ENCODE data around the gene GRAMD4. TPM values are rescaled to one million over a fixed set of nuclear protein-coding genes. Genes with fewer than 3 reads are reported as not detected.

Gene GRAMD4
- polyA plus RNA-seq, 10 donors, result 13.0 to 22.2 (median 14.4) TPM

DNA sequence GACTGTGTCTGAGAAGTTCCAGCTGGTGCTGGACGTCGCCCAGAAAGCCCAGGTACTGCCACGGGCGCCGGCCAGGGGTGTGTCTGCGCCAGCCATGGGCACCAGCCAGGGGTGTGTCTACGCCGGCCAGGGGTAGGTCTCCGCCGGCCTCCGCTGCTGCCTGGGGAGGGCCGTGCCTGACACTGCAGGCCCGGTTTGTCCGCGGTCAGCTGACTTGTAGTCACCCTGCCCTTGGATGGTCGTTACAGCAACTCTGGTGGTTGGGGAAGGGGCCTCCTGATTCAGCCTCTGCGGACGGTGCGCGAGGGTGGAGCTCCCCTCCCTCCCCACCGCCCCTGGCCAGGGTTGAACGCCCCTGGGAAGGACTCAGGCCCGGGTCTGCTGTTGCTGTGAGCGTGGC lies 47.9 kb downstream of the GRAMD4 start:
- DNase-seq, result no peak

DNA sequence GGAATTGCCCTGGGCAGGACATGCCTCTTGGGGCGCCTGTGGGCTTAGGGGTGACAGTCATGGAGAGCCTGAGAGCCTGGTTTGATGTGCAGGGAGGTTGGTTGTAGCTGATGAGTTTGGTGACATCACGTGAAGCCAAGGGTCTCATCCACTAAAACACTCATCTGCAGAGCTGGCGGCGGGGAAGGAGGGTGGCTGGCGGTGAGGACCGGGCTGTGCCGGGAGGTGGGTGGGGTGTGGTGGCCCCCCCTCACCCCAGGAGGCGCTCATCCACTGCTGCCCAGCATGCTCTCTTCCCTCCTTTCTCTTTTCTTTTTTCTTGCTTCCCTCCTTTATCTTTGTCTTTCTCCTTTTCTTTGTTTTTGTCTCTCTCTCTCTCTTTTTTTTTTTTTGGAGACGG lies 49.0 kb downstream of the GRAMD4 start:
- DNase-seq, result no peak

DNA sequence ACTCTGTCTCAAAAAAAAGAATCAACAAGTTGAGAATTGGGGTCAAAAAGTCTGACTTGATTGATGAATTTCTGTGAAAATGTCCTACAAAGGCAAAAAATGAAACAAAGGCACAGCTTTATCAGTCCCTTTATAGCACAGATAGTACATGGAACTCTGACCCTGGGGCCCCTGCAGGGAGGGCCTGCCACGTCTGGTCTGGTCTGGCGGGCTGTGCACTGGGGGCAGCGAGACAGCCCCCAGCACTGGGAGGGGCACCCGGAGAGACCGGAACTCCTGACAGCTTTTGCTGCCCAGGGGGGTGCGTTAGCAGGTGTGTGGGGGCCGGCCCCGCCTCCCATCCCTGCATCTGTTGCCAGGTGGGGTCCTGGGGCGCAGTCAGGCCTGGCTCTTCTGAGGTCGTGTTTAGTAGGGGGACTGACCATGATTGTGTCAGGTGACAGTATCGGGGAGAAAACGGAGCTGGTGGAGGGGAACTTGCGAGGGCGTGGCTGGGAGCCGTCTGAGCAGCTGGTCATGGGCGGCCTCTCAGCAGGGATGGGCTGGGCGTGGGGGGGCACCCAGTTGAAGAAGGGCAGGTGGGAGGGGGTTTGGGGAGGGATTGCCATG lies 51.7 kb downstream of the GRAMD4 start:
- no peak for DNase-seq

DNA sequence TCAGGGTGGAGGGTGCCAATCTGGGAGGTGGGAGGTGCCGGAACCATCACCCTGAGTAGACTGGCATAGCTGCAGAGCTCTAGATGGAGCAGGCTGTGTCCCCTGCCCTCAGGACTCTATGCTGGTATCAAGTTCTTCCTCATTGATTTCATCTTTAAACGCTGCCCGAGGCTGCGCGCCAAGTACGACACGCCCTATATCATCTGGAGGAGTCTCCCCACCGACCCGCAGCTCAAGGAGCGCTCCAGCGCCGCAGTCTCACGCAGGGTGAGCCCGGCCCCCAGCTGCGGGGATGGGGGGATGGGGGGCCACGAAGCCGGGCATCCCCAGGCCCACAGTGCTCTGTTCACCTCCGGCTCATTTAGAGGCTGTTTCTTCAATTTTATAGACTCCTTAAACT lies 52.5 kb downstream of the GRAMD4 start:
- DNase-seq, result peak in 1 of 3 donors; percentile 62

DNA sequence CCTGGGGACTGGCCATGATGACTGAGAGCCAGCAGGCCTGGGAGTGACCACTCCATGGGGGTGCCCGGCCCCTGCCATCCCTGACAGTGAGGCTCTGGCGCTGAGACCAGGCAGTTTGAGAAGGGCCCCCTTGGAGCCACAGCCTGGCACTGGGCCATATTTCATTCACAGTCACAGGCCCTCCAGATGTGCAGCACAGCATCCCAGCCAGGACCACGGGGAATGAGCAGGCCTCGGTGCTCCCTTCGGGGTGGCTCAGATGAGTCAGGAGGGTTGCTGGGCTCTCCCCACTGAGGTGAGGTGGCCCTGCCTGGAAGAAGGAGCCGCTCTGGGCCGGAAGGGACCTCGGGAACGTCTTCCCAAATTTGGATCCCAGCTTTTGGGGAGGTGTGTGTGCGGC lies 53.0 kb downstream of the GRAMD4 start:
- DNase-seq, result no peak

DNA sequence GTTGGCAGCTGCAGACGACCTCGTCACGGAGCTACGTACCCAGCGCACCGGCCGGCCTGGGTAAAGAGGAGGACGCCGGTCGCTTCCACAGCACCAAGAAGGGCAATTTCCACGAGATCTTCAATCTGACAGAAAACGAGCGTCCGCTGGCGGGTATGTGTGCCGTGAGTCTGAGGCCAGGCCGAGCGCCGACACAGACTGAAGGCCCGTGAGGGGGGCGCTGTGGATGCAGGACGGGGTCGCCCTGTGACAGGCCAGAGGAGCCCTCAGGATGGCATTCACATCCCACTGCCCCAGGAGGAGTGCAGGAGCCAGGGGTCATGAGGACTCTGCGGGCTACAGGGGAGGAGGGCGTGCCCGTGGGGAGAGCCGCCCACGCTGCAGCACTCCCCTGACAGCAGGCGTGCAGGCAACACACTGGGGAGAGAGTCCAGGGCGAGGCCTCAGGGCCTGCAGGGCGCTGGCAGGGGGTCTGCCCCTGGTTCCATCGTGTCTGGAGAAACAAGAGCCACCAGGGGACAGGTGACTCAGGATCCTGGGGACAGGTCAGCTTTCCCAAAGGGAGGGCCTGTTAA lies 53.6 kb downstream of the GRAMD4 start:
- DNase-seq, result no peak

DNA sequence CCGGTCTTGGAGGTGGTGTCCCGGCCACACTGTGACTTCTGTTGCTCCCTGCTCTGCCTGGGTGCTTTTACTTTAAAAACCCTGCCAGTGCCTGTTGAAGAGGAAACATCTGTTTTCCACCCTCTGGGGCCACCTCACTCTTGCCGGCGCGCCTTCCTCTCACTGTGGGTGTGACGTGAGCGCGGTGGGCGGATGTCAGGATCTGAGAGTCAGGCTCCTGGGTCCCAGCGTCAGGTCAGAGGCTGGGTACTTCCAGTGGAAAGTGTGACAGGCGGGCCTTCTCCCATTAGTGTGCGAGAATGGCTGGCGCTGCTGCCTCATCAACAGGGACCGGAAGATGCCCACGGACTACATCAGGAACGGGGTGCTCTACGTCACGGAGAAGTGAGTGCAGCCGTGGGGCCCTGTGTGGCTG lies 54.2 kb downstream of the GRAMD4 start:
- DNase-seq, result peak in 2 of 3 donors; percentile 35 to 67

DNA sequence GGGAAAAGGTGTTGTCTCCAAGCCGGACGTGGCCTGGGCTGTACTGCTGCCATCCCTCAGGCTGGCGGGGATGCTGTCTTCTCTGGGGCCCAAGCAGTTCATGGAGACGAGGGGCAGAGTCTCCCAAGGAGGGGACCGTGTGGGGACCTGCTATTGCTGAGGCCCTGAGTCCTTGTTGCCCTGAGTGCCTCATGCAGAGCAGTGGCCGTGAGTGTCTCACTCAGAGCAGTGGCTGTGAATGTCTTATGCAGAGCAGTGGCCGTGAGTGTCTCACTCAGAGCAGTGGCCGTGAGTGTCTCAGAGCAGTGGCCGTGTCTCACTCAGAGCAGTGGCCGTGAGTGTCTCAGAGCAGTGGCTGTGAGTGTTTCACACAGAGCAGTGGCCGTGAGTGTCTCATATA lies 54.7 kb downstream of the GRAMD4 start:
- DNase-seq, result no peak

DNA sequence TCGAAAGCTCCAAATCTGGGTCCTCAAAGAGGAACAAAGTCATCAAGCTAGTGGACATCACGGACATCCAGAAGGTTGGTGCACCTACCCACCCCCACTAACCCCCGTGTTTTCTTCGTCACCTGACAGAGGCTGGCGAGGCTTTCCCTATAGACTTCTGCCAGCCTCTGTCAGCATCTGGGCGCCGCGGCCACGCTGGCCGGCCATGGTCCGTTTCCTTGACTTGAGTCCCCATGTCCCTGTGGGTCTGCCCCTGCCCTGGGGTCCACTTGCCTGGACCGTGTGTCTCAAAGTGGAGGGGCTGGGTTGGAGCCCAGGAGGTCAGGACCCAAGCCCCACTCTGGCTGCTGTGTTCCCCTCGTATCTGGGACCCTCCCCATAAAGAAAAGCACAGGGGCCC lies 55.3 kb downstream of the GRAMD4 start:
- no peak for DNase-seq

DNA sequence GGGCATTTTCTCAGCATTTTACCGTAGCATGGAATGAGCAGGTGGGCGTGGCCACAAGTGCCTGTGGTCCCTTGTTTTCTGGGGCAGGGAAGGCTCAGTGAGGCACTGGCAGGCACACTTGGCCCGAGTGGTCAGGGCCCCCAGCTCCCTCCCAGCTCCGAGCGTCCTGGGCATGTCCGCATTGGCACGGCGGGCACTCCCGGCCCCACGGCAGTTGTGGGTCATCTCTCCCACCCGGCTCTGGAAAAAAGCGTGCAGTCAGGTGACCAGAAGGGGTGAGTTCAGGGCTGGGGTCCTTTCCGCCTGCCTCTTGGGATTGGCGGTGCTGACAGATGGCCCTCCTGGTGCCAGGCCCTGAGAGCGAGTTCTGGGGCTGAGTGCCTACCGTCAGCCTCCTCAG lies 55.8 kb downstream of the GRAMD4 start:
- no peak for DNase-seq

DNA sequence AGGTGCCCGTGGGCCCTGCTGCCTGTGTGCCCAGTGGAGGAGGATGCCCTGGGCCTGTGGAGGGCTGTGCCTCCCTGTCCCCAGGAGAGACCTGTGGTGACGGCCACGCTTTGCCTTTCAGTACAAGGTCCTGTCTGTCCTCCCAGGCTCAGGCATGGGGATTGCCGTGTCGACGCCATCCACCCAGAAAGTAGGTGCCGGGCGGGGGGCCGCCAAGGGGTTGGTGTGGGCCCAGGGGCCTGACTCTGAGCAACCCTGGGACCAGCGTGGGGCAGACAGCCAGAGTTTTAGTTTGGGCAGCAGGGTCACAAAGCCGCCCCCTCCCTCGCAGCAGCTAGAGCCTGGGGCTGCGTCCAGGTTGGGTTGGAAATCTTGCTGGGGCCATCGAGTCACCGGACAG lies 56.3 kb downstream of the GRAMD4 start:
- no peak for DNase-seq

DNA sequence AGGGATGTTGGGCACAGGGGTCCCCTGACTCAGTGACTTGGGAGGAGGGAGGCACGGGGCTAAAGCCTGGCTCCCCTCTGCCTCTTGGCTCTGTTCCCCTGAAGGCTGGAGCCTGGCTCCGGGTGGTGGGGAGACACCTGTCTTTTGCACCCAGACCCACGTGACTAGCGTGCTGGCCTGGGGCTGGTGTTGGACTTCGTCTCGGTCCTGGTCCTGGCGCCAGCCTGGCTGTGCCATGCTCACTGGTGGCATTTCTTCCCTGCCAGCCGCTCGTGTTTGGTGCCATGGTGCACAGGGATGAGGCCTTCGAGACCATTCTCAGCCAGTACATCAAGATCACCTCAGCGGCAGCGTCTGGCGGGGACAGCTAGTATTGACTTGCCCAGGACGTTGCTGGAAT lies 56.7 kb downstream of the GRAMD4 start:
- DNase-seq, result no peak

DNA sequence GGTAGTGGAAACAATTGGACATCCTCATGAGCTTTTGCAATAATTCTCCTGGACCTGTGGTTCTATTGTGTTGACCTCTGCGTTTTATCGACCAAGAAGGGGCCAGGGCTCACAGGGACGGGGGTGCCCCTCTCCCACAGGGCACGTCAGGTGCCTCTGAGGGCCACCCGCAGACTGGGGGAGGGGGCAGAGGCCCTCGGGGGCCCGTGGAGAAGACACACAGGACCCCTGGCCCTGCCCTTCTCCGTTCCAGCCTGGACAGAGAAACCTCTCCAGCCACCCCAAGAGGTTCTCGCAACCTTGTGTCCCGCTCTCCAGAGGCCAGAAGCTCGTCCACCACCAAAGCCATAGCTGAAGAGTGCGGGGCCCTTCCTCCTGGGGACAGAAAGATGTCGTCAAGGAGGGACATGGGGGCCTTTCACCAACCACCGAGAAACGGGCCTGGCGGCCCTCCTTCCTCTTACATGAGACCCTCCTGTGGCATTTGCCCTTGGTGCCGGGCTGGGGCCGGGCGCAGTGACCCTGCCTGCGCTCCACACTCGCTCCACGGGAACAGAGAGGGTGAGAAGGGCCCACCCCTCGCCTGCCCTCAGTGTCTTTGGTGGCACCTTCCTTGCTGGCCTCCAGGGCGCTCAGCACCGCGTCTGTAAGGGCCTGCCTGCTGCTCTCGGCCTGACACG lies 57.3 kb downstream of the GRAMD4 start:
- DNase-seq, result no peak

DNA sequence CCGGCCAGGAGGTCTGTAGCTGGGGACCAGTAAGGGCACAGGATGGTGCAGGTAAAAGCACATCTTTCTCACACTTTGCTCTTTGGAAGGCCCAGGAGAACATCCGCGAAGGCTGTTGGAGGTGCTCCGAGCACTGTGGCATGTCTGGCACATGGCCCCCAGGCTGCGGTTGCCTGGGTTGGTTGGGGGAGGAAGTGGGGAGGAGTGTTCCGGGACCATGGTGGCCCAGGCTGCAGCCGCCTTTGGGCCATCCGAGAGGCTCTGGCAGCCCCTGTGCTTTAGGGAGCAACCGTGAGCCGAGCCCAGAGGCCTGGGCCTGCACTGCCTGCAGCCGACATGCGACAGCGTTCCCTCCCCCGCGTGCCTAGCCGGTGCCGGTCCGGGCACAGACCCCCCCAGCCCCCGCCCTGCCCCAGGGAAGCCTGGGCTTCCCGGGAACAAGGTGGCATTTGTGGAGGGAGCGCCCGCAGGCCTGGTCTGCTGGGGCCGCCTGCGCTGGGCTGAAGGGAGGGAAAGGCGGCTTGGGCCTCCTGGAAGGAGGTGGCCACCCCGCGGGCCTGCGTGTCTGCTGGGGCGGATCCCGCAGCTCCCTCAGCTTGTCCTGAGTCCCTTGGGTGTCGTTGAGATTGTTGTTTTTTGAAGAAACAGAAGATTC lies 57.9 kb downstream of the GRAMD4 start:
- no peak for DNase-seq

DNA sequence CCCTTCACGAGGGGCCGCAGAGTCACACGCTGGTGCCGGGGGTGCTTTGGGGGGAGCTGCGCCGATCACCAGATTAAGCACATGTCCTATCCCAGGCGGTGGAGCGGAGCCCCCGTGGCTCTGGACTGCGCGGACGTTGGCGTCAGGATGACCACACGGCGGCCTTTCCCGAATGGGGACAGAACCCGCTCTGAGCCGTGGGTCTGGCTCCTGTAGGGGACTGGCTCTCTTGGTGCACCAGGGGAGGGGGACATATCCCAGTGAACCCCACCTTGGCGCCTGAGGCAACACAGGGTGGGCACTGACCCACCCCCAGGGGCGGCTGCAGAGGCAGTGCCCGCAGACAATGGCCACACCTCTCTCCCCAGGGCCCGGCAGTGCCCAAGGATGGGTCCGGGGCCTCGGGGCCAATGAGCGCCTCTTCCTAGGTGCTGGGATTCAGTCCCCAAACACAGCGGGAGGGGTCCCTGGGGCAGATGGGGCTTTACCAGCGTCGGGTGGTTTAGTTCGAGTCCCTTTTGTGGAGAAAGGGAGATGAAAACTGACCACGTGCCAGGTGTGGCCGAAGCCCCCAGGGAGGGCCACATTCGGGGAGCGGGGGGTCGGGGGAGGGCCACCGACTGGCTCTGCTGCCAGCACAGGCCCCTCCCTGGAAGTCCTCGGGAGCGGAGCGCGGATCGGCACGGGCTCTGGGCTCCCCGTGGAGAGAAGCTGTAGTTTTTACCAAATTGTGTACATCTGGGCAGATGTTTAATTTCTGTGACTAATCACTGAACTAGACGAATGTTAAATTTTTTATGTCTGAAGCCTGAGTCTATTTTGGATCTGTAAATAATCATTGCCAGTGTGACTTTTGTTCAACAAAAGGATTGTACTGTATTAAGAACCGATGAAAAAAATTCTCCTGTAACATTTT lies 58.9 kb downstream of the GRAMD4 start:
- no peak for DNase-seq

DNA sequence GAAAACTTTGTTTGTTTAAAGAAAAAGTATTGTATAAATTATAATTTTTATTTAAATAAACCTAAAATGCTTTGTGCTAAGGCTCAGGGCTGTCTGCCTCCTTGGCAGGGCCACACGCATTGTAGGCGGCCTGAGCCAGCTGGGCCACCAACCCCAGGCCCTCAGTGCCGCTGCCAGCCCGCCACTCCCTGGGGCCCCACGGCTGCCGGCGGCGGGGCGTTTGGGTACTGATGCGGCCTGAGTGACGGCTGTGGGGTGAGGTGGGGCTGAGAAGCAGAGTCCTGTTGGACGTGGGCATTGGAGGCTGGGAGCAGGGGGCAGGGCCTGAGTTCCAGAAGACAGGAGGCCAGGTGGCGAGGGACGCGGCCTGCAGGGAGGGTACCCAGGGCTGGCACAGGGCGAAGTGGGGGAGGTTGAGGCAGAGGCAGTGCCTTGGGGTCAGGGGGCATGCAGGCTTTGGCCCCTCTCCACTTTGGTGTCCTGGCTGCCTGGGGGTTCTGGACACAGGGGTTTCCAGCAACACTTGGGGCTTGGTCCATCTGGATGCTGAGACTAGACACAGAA lies 59.6 kb downstream of the GRAMD4 start:
- DNase-seq, result no peak

DNA sequence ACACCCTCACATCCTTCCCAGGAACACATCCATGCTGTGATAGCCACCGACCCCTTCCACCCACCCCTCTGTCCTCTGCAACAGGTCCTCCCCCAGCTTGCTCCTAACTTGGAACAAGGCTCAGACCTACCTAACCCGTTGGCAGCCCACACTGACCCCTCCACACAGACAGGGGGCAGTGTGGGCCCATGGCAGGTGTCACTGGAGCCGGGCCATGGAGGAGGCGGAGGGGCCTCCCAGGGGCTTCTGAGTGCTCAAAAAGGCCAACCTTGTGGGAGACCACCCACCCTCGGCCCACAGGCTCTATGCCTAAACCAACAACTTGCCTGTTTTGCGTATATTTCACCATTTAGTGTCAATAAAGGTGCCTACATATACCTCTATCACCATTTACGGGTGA lies 60.8 kb downstream of the GRAMD4 start:
- no peak for DNase-seq

DNA sequence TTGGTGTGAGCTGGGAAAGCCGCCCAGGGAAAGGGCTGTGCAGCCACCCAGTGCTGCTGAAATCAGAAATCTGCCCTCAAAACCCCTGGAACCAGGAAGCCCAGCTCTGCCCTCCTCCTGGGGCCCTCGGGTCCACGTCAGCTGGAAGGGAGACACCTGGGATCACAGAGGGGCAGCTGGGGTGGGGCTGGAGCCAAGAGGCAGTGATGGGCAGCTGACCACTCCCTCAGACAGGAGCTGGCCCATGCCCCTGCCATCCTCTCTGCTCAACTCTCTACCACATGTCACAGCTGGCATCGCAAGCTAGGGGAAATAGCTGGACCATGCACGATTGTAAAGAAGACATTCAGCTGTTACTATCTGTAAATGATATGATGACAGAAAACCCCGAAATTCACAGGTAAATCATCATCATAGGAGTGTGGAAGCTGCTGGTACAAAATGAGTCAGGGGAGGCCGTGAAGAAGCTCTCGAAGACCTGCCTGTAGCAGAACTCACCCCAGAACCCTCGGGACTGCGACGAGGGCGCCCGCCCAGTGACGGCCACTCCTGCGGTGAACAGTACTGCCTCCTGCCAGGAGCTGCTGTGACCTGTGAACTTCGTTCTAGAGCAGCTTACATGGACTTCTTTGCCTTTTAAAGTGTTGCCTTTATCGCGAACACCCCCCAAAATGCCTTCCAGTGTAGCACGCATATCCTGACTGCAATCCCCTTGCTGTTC lies 62.0 kb downstream of the GRAMD4 start:
- no peak for DNase-seq

DNA sequence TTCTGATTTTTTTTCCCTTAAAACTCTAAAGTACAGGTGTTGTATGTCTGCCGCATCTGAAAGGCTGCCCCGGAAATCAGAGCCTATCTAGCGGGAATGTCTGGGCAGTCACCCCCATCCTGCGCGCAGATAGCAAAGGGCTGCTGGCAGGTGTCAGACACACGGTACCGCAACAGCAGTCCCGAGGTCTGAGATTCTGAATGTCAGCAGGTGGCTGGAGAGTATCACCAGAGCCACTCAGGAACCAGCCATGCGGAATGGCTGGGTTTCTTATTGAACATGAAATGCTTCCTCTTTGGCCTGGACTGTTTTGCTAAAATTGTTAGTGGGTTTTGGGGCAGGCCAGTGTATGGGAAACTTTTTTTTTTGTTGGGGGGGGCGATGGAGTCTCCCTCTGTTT lies 64.5 kb downstream of the GRAMD4 start:
- DNase-seq, result no peak

DNA sequence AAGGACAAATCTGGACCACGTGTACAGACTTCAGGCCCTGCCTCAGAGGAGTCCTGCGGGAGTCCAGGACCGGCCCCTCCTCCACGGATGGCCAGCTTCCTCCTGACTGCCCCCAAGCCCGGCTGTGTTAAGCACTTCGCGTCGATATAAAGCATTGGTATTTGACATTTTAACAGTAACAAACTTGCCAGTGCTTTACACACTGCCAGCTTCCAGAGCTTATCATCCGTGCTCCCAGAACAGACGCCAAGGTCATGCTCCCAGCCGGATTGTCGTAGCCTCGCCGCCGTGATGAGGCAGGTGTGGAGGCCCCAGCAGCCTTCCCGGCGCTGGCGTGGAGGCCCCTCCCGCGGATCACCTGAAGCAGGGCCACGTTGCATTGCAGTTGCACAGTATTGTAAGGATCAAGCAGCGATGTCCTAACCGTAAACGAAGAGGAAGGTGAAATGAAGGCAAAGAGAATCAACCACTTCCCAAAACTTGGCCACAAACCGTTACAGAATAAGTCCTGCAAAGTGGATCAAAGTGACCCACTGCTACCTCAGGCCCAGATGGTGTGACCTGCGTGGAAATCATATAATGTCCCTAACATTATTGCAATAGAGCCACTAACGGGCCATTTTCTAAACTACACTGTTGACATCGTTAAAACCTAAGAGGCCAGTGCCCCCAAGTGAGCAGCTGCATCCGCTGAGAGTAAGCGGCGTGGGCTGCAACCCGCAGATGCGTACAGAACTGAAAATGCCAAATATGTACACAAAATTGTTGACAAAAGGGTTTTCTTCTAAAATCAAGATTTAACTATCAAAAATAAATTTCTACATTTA lies 66.2 kb downstream of the GRAMD4 start:
- DNase-seq, result no peak
